BJ (cell line): ENCODE measurements around the gene EEF2. TPM values are rescaled to one million over a fixed set of nuclear protein-coding genes. Genes with fewer than 3 reads are reported as not detected.

Experiments
- CTCF ChIA-PET: fragments of 350-600 bp; formaldehyde crosslinking; extraction: SDS; loops from one replicate; lab custom pipeline; 2021; ENCODE audit warnings: antibody characterized with exemption, inconsistent platforms; lab: Yijun Ruan, JAX
- POLR2A ChIA-PET: fragments of 300-600 bp; sonication (Branson Sonifier 250); formaldehyde crosslinking; extraction: SDS; loops from one replicate; lab custom pipeline; 2021; ENCODE audit warnings: antibody characterized with exemption; lab: Charles Lee
- DNase-seq: peaks from one replicate; pipeline ENCODE4 v3.0.0-alpha.2; 2011; ENCODE audit warnings: low read depth
- H3K27me3 ChIP-seq: 2 replicates; pipeline ENCODE4 v1.6.0; 2011; ENCODE audit warnings: low read length; ENCODE audit not compliant: control insufficient read depth, insufficient read depth
- H3K36me3 ChIP-seq: 2 replicates; pipeline ENCODE4 v1.5.1; 2011; ENCODE audit warnings: low read length; ENCODE audit not compliant: control insufficient read depth, insufficient read depth
- H3K4me3 ChIP-seq: 2 replicates; pipeline ENCODE4 v1.5.1; 2011; ENCODE audit warnings: low read depth, mild to moderate bottlenecking, control low read depth, low read length
- CTCF ChIP-seq: IDR thresholded peaks from 2 replicates; pipeline ENCODE4 v1.5.1; 2011; ENCODE audit warnings: low read depth, mild to moderate bottlenecking, control low read depth, inconsistent platforms, low read length, moderate library complexity; ENCODE audit not compliant: insufficient read depth
- polyA plus RNA-seq: library from polyadenylated mRNA; depleted of rRNA; stranded (reverse); fragments of >200 nt; gene quantifications from 2 replicates; pipeline ENCODE4 v1.2.3, GENCODE V29; 2011

The EEF2 gene
- polyA plus RNA-seq, 1 experiment: 2,469 TPM

- peaks cover 26% of the 10 kb centered on the region for H3K36me3 ChIP-seq
- ChIA-PET CTCF (no interaction called here), POLR2A (interaction anchor here (0.7 kb wide), 1 partner anchor 14 kb away, joined by 4 read pairs; no protein-coding TSS in a partner anchor)
- TF ChIP-seq CTCF: no peak
- H3K4me3 ChIP-seq: no peak overlapping the region
- no peaks in the 10 kb centered on the region for H3K27me3 ChIP-seq
- DNase-seq: no peak
These were observed 41.9 kb upstream of the EEF2 start for GRCh38 chr19:4027146-4027545.

GRCh38 chr19:4025317-4025716 lies 40.1 kb upstream of the EEF2 start:
- no peak overlapping the region for H3K4me3 ChIP-seq
- ChIA-PET CTCF (no interaction called here), POLR2A (interaction anchor here (0.5 kb wide), 1 partner anchor 766 kb away, joined by 7 read pairs; the partner anchor contains the start of gene FEM1A)
- no peak for TF ChIP-seq CTCF
- no peaks in the 10 kb centered on the region for H3K27me3 ChIP-seq
- no peak for DNase-seq
- H3K36me3 ChIP-seq: peaks cover 19% of the 10 kb centered on the region

GRCh38 chr19:4023600-4024398 lies 38.5 kb upstream of the EEF2 start:
- peaks cover 17% of the 10 kb centered on the region for H3K36me3 ChIP-seq
- DNase-seq: no peak
- ChIA-PET POLR2A (no interaction called here), CTCF (no interaction called here)
- TF ChIP-seq CTCF: no peak
- H3K27me3 ChIP-seq: no peaks in the 10 kb centered on the region
- H3K4me3 ChIP-seq: no peak overlapping the region

GRCh38 chr19:4019578-4019977 lies 34.3 kb upstream of the EEF2 start:
- Histone ChIP-seq H3K27me3 (no peaks in the 10 kb centered on the region), H3K4me3 (no peak overlapping the region), H3K36me3 (peaks cover 15% of the 10 kb centered on the region)
- CTCF ChIA-PET: interaction anchor here (0.7 kb wide), 1 partner anchor 51 kb away, joined by 3 read pairs; no protein-coding TSS in a partner anchor
- DNase-seq: no peak
- TF ChIP-seq CTCF: no peak
- POLR2A ChIA-PET: no interaction called here

GRCh38 chr19:4018775-4019504 lies 33.7 kb upstream of the EEF2 start:
- peaks cover 12% of the 10 kb centered on the region for H3K36me3 ChIP-seq
- DNase-seq: no peak
- ChIA-PET POLR2A (no interaction called here), CTCF (interaction anchor here (0.7 kb wide), 1 partner anchor 51 kb away, joined by 3 read pairs; no protein-coding TSS in a partner anchor)
- no peak for TF ChIP-seq CTCF
- H3K27me3 ChIP-seq: no peaks in the 10 kb centered on the region
- no peak overlapping the region for H3K4me3 ChIP-seq
